Omental fat pad (tissue), 4 donors: ENCODE measurements around the gene PLCXD1. TPM values are rescaled to one million over a fixed set of nuclear protein-coding genes. Genes with fewer than 3 reads are reported as not detected.
"Not testable (repeated sequence)": the region's sequence is repeated elsewhere in the genome, so short reads cannot be mapped to it uniquely, and the experiment has no call there.

Experiments used
- ATAC-seq: fragments of 150-250 bp; one replicate; pipeline ENCODE4 v1.9.1; 2016; ENCODE audit warnings: mild to moderate bottlenecking, moderate library complexity; ENCODE audit not compliant: low FRiP score
- DNase-seq: peaks from one replicate; pipeline ENCODE4 v3.0.0-alpha.2; 2019; ENCODE audit warnings: low spot score
- total RNA-seq, 4 donors: library from RNA; depleted of rRNA; stranded (reverse); fragments of >200 nt; gene quantifications; one replicate each; pipeline ENCODE4 v1.1.0, GENCODE V29; 2016
- TF ChIP-seq, protein P1 (sequence below), 3 donors: fragments of 450-650 bp; IDR thresholded peaks; one replicate each; pipeline ENCODE4 v1.5.1; 2016 to 2017; ENCODE audit warnings: antibody characterized with exemption in 3 of 3, mild to moderate bottlenecking in 3 of 3, moderate library complexity in 2 of 3

The PLCXD1 gene
- total RNA-seq, 4 donors from 2014 or later: 12.8 to 32.3 (median 21.9) TPM

DNA sequence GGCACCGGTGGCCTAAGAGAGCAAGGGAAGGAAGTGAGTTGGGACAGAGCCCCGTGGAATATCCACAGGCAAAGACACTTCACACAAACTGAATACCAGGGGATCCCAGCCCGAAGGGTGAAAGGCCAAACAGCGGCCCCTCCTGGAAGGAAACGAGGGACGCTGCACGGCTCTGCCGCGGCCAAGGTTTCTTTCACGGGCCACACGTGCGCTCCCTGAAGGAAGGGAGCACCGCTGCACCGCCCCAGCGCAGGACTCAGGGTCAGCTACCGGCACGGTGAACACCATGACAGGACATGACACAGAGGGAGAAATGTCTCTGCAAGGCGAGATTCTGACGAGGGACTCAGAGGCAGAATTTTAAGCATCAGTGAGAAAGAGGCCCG lies 69.0 kb downstream of the PLCXD1 start:
- no peak for ATAC-seq
- DNase-seq: no peak
- TF ChIP-seq, protein P1, sequence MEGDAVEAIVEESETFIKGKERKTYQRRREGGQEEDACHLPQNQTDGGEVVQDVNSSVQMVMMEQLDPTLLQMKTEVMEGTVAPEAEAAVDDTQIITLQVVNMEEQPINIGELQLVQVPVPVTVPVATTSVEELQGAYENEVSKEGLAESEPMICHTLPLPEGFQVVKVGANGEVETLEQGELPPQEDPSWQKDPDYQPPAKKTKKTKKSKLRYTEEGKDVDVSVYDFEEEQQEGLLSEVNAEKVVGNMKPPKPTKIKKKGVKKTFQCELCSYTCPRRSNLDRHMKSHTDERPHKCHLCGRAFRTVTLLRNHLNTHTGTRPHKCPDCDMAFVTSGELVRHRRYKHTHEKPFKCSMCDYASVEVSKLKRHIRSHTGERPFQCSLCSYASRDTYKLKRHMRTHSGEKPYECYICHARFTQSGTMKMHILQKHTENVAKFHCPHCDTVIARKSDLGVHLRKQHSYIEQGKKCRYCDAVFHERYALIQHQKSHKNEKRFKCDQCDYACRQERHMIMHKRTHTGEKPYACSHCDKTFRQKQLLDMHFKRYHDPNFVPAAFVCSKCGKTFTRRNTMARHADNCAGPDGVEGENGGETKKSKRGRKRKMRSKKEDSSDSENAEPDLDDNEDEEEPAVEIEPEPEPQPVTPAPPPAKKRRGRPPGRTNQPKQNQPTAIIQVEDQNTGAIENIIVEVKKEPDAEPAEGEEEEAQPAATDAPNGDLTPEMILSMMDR (IDR thresholded peaks at IDR 0.05): no peak

DNA sequence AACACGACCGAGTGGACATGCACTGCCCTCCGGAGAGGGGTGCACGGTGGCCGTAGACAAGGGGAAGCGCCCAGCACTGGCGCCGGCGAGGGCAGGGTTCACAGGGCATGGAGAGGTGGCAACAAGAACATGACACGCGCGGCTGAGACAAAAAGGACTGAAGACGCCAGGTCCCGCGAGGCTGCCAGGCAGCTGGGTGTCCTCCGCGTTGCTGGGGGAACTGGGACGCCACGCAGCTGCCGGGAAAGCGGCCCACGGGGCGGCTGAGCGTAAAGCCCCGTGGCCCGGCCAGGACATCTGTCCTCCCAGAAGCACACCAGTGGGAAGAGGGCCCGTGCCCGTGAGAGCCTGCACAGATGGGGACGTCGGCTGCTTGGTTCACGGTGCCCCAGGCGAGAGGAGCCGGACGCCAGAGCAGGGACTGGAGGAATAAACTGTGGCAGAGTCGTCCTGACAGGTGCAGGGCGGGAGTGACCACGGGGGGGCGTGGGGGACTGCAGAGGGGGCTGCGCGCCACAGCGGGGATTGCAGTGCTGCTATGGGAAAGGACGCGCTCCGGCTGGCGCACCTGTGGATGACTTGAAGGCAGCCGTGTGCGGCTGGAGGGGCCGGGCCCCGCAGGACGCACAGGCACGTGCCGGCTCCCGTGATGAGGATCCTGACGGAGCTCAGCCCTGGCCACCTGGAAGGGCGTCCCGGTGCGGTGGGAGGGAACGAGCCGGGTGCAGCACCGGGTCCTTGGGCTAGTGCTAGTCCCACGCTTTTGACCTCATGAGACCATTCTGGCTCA lies 69.5 kb downstream of the PLCXD1 start:
- ATAC-seq (no peak), DNase-seq (no peak)
- TF ChIP-seq, protein P1 (IDR thresholded peaks at IDR 0.05): no peak

DNA sequence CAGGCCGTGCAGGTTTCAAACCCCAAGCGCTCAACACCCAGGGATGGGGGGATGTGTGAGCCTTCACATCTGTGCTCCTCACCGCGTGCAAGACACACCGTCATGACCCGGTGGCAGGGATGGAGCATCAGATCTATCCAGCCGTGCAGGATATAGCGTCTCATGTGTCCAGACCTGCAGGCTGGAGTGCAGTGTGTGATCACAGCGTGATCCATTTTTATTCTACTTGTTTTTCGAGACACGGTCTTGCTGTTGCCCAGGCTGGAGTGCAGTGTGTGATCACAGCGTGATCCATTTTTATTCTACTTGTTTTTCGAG lies 70.1 kb downstream of the PLCXD1 start:
- DNase-seq: not testable (repeated sequence)

DNA sequence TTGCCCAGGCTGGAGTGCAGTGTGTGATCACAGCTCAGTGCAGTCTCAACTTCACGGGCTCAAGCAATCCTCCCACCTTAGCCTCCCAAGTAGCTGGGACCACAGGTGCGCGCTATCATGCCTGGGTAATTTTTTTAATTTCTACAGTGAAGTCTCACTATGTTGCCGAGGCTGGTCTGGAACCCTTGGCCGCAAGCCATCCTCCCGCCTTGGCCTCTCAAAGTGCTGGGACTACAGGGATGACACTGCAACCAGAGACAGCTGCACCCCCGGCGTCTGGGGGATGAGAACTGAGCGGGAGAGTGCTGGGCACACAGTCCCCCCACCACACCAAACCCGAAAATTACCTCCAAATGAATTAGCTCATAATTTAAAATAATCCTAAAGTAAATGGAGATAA lies 70.6 kb downstream of the PLCXD1 start:
- DNase-seq (no peak), ATAC-seq (no peak)
- TF ChIP-seq, protein P1 (IDR thresholded peaks at IDR 0.05): no peak

More for the DNA sequence above, 70.1 kb downstream of the PLCXD1 start:
- not testable (repeated sequence) for ATAC-seq

DNA sequence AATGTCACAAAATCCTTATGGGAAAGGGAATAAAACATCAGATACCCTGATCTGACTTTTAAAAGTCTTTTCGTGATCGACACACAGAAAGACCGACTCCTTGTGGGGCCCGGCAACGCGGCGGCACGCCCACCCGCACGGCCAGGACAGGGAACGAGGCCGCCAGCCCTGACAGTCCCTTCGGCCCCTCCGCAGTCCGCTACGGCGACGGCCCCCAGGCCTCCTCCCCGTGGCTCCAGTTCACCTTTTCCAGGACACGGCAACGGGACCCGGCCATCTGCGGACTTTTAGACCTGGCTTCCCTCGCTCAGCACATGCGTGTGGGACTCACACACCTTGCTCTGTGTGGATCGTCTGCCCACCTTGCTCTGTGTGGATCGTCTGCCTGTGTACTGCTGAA lies 71.0 kb downstream of the PLCXD1 start:
- TF ChIP-seq, protein P1 (IDR thresholded peaks at IDR 0.05): no peak
- no peak for DNase-seq
- no peak for ATAC-seq

DNA sequence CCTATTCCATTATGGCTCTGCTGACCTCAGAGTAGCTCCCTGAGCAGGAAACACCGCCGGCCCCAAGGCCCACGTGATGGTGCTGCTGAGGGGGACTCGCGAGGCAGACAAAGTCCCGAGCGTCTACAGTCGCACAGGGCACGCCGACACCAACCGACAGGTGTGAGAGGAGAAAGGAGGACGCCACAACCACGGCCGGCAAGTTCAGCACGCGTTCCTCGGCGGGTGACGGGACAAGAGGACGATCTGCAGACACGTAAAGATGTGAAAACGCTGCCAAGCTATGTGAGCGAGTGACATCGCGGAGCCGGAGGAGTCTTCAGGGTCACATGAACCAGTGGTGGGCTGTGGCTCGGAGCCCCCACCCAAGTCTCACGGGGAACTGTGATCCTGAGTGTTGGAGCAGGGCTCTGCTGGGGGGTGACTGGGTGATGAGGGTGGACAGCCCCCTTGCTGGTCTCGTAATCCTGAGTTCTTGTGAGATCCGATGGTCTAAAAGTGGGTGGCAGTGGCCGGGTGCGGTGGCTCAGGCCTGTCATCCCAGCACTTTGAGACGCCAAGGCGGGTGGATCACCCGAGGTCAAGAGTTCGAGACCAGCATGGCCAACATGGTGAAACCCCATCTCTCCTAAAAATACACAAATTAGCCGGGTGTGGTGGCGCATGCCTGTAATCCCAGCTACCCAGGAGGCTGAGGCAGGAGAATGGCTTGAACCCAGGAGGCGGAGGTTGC lies 71.6 kb downstream of the PLCXD1 start:
- no peak for DNase-seq
- TF ChIP-seq, protein P1 (IDR thresholded peaks at IDR 0.05): no peak
- no peak for ATAC-seq

Other genes starting within 250 kb of the PLCXD1 start
- gene GTPBP6, start 37.4 kb downstream of the PLCXD1 start, total RNA-seq: 10 to 100 TPM; 25.7 to 35.3 (median 34.0) TPM
- 10 to 100 TPM in 1 of 4 donors, 1 to 10 TPM in 3; 4.5 to 12.0 (median 5.7) TPM for gene PPP2R3B, start 105.5 kb downstream of the PLCXD1 start, total RNA-seq